OCI-LY1 (cell line): ENCODE data around the gene GAD1.

ENCODE experiments used
- H2AFZ ChIP-seq: fragments of 200-600 bp; sonication (generic), shearing (Covaris generic); 2 replicates; pipeline ENCODE4 v1.6.0; 2014; ENCODE audit warnings: antibody characterized with exemption, mild to moderate bottlenecking, low read length
- H3F3A ChIP-seq: fragments of 200-600 bp; sonication (generic), shearing (Covaris generic); 2 replicates; pipeline ENCODE4 v1.6.0; 2014; ENCODE audit warnings: mild to moderate bottlenecking, antibody characterized with exemption, low read length, moderate library complexity; ENCODE audit not compliant: insufficient read depth
- H3K27ac ChIP-seq: fragments of 200-600 bp; sonication (generic); 2 replicates; pipeline ENCODE4 v1.5.1; 2014; ENCODE audit warnings: low read length, mixed run types, mild to moderate bottlenecking, low read depth; ENCODE audit not compliant: poor library complexity, severe bottlenecking
- H3K27me3 ChIP-seq: fragments of 200-600 bp; sonication (generic); 2 replicates; pipeline ENCODE4 v1.6.0; 2014; ENCODE audit warnings: antibody characterized with exemption, mild to moderate bottlenecking, low read length, moderate library complexity; ENCODE audit not compliant: insufficient read depth
- H3K36me3 ChIP-seq: fragments of 200-600 bp; sonication (generic); 2 replicates; pipeline ENCODE4 v1.6.1; 2014; ENCODE audit warnings: mild to moderate bottlenecking, antibody characterized with exemption, low read length, moderate library complexity, mixed read lengths; ENCODE audit not compliant: insufficient read depth
- H3K4me1 ChIP-seq: fragments of 200-600 bp; sonication (generic); 2 replicates; pipeline ENCODE4 v1.5.1; 2014; ENCODE audit warnings: mild to moderate bottlenecking, low read length, moderate library complexity; ENCODE audit not compliant: insufficient read depth, severe bottlenecking
- H3K4me2 ChIP-seq: fragments of 200-600 bp; sonication (generic), shearing (Covaris generic); 2 replicates; pipeline ENCODE4 v1.6.1; 2014; ENCODE audit warnings: low read length
- H3K4me3 ChIP-seq: fragments of 200-600 bp; sonication (generic); 2 replicates; pipeline ENCODE4 v1.5.1; 2014; ENCODE audit warnings: low read length, low read depth, mild to moderate bottlenecking, mixed read lengths; ENCODE audit not compliant: poor library complexity, severe bottlenecking
- H3K79me2 ChIP-seq: fragments of 200-600 bp; shearing (Covaris generic); 2 replicates; pipeline ENCODE4 v1.6.1; 2016; ENCODE audit warnings: mixed run types, low read length, mixed read lengths; ENCODE audit not compliant: insufficient read depth
- H3K9ac ChIP-seq: fragments of 200-600 bp; sonication (generic), shearing (Covaris generic); 2 replicates; pipeline ENCODE4 v1.6.1; 2014; ENCODE audit warnings: mild to moderate bottlenecking, low read length, mixed read lengths
- H3K9me2 ChIP-seq: fragments of 200-600 bp; sonication (generic), shearing (Covaris generic); 2 replicates; pipeline ENCODE4 v1.6.1; 2014; ENCODE audit warnings: low read depth, mild to moderate bottlenecking, low read length, mixed read lengths
- H3K9me3 ChIP-seq: fragments of 200-600 bp; shearing (Covaris generic); 2 replicates; pipeline ENCODE4 v1.6.1; 2014; ENCODE audit warnings: low read length, mixed read lengths
- H4K20me1 ChIP-seq: fragments of 200-600 bp; sonication (generic), shearing (Covaris generic); 2 replicates; pipeline ENCODE4 v1.6.0; 2016; ENCODE audit warnings: mild to moderate bottlenecking, low read length; ENCODE audit not compliant: insufficient read depth
- EZH2 ChIP-seq: fragments of 200-600 bp; sonication (generic), shearing (Covaris generic); IDR thresholded peaks from 2 replicates; pipeline ENCODE4 v1.8.0; 2017; ENCODE audit warnings: borderline replicate concordance, mixed run types, mild to moderate bottlenecking, antibody characterized with exemption, low read length, moderate library complexity, mixed read lengths
- TF ChIP-seq, protein P1 (sequence below): fragments of 200-600 bp; sonication (generic), shearing (Covaris generic); IDR thresholded peaks from 2 replicates; pipeline ENCODE4 v1.5.1; 2017; ENCODE audit warnings: mild to moderate bottlenecking, antibody characterized with exemption, low read length, moderate library complexity, mixed read lengths

Gene GAD1

DNA sequence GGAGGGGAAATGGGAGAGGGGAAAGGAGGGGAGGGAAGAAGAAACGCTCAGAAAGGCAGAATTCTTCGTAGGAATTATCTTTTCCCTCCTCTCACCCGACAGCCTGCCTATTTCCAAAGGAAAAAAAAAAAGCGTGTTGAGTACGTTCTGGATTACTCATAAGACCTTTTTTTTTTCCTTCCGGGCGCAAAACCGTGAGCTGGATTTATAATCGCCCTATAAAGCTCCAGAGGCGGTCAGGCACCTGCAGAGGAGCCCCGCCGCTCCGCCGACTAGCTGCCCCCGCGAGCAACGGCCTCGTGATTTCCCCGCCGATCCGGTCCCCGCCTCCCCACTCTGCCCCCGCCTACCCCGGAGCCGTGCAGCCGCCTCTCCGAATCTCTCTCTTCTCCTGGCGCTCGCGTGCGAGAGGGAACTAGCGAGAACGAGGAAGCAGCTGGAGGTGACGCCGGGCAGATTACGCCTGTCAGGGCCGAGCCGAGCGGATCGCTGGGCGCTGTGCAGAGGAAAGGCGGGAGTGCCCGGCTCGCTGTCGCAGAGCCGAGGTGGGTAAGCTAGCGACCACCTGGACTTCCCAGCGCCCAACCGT lies at the start of gene GAD1:
Gene GAD1 (plus strand): TSS at position 384 of the 589 bp plus-strand sequence. CDS start 1,705 bp downstream, outside the sequence.
- Histone ChIP-seq H3F3A (no peaks in the 10 kb centered on the region), H3K27me3 (no peaks in the 10 kb centered on the region), H3K79me2 (no peaks in the 10 kb centered on the region), H3K27ac (no peak within 1 kb of the TSS), H3K4me2 (peak within 1 kb of the TSS; percentile 86), H3K9me3 (no peaks in the 10 kb centered on the region), H3K4me1 (peaks cover 23% of the 10 kb centered on the region), H3K4me3 (peak within 1 kb of the TSS; percentile 62), H4K20me1 (no peaks in the 10 kb centered on the region), H3K9ac (peak within 1 kb of the TSS; percentile 40; the same call in 1 of the 2 replicates), H2AFZ (no peak within 1 kb of the TSS), H3K9me2 (no peaks in the 10 kb centered on the region), H3K36me3 (no peaks in the 10 kb centered on the region)
- no peak for TF ChIP-seq EZH2
- TF ChIP-seq, protein P1, sequence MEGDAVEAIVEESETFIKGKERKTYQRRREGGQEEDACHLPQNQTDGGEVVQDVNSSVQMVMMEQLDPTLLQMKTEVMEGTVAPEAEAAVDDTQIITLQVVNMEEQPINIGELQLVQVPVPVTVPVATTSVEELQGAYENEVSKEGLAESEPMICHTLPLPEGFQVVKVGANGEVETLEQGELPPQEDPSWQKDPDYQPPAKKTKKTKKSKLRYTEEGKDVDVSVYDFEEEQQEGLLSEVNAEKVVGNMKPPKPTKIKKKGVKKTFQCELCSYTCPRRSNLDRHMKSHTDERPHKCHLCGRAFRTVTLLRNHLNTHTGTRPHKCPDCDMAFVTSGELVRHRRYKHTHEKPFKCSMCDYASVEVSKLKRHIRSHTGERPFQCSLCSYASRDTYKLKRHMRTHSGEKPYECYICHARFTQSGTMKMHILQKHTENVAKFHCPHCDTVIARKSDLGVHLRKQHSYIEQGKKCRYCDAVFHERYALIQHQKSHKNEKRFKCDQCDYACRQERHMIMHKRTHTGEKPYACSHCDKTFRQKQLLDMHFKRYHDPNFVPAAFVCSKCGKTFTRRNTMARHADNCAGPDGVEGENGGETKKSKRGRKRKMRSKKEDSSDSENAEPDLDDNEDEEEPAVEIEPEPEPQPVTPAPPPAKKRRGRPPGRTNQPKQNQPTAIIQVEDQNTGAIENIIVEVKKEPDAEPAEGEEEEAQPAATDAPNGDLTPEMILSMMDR, result no peak

DNA sequence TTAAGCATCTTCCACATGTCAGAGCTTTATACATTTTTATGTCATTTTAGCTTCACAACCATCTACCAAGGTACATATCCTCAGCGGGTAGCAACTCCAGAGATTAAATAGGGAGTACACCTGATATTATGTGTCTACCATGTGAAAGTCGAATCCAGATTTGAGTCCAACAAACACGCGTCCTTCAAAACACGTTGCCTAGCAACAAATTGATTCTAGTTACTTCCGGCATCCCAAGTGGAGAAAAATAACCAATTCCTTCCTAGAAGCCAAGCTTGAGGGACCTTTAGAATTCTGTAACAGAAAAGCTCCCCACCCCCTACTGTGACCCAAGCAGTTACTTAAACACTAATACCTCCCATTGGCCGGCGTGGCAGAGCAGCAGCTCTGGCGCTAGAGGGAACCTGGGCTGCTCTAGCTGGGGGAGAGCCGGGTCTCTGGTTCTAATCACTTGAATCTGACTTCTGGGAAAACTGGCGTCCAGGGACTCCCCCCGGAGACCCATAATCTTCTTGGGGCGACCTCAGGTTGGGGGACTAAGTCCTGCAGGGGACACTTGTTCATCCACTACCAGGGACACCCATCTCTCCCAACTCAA lies 46.6 kb upstream of the GAD1 start, which contains the start of gene ERICH2:
Gene ERICH2 (plus strand): TSS at position 371 of the 598 bp plus-strand sequence. CDS start 304 bp downstream, outside the sequence.
- Histone ChIP-seq H3K36me3 (no peaks in the 10 kb centered on the region), H3K4me2 (peak within 1 kb of the TSS; percentile 95), H3K27me3 (no peaks in the 10 kb centered on the region), H3K79me2 (no peaks in the 10 kb centered on the region), H2AFZ (peak within 1 kb of the TSS; percentile 88; the same call in 1 of the 2 replicates), H4K20me1 (no peaks in the 10 kb centered on the region), H3F3A (peaks cover 8% of the 10 kb centered on the region), H3K4me1 (peaks cover 21% of the 10 kb centered on the region), H3K9me3 (no peaks in the 10 kb centered on the region), H3K4me3 (peak within 1 kb of the TSS; percentile 88), H3K9me2 (no peaks in the 10 kb centered on the region), H3K27ac (peak within 1 kb of the TSS; percentile 25), H3K9ac (peak within 1 kb of the TSS; percentile 94)
- TF ChIP-seq EZH2, result no peak
- TF ChIP-seq, protein P1, result peak; percentile 39

DNA sequence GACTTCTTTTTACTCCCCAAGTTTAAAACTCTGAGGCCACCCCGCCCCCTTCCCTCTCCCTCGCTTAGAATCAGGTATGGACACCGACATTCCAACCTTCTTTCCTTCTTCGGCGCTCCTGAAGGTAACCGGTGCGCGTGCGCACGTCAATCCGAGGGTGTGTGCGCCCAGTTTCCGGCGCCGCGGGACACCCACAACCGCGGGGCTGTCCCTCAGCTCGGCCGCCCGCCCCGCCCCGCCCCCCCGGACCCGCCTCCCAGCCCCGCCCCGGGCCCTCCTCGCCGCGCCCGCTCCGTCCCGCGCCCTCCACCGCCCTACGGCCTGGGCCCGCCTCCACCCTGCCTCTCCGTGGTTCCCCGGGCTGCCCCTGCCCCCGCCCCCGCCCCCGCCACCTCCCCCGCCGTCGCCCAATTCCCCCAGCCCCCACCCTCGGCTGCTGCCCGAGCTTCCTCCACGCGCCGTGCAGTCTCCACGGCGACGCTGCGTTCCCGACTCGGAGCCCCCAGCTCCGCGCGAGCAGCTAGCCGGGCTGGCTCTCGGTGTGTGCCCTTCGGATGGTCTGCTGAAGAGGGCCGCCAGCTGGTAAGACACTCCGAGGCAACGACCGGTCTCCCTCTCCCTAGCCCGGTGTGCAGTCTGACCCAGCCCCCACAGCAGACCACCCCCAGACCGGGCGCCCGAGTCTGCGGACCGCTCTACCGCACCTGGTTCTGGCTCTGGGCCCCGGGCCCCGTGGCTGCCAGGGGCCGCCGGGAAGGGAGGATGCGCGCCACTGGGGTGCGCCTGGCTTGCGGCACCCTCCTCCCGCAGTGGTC lies 45.9 kb upstream of the GAD1 start:
- Histone ChIP-seq H3K79me2 (no peaks in the 10 kb centered on the region), H3K27me3 (no peaks in the 10 kb centered on the region), H3F3A (peaks cover 8% of the 10 kb centered on the region), H3K4me2 (peak overlapping the region; percentile 95), H3K36me3 (no peaks in the 10 kb centered on the region), H2AFZ (peak overlapping the region; percentile 88; the same call in 1 of the 2 replicates), H4K20me1 (no peaks in the 10 kb centered on the region), H3K9me3 (no peaks in the 10 kb centered on the region), H3K9ac (peak overlapping the region; percentile 94), H3K9me2 (no peaks in the 10 kb centered on the region), H3K4me1 (peaks cover 21% of the 10 kb centered on the region), H3K4me3 (peak overlapping the region; percentile 88), H3K27ac (peak overlapping the region; percentile 25)
- TF ChIP-seq, protein P1, result 0 out of 2 replicates have a peak, but pooled peaks have one; percentile 8
- TF ChIP-seq EZH2, result no peak
